GM18498 (cell line): ENCODE data around the gene GRIN3A.
"Not testable (repeated sequence)": the region's sequence is repeated elsewhere in the genome, so short reads cannot be mapped to it uniquely, and the experiment has no call there.

Experiments used
- ATAC-seq: cut with Tn5 transposase; IDR thresholded peaks from one replicate; pipeline ENCODE4 v1.9.1; 2021; ENCODE audit warnings: mild to moderate bottlenecking, moderate library complexity; ENCODE audit not compliant: unreplicated experiment

The GRIN3A gene

GRCh38 chr9:101585740-101586139 is 152.7 kb downstream of the GRIN3A start:
- no peak for ATAC-seq

- ATAC-seq: no peak
These were observed 155.9 kb downstream of the GRIN3A start for GRCh38 chr9:101582553-101582952.

DNA sequence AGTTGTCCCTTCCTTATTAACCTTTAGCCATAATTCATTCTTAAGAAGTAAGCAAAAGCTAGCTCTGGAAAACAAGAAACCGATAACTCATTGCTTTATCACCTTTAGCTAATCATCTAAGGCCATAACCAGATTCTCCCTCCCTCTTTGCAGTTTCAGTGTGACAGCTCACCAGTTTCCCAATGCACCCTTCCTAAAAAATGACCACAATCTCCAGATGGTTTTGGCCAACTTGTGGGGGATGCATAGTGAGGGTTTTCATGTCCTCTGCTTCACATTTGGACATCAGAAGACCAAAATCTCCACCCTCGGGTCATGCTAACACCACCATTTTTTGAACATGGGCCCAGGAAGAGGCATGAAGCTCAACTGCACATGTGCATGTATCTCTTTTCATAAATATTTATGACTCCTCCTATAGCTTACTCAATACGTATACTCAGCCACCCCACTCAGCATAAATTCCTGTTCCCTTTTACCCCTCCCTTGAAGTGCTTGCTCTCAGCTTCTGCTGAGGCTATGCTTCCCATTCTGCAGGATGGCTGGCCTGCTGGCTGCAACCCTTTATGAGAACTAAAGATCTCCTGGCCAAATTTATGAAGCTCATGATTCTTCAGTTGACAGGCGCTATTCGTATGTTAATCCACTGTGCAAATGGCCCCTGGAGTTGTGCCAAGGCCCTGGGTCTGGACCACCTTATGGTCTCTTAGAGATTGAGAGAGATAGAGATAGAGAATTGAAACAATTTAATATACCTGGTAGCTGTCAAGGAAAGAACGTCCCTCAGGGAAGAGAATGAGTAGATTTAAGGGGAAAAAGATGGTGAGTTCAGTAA is 158.5 kb downstream of the GRIN3A start:
- ATAC-seq: no peak

DNA sequence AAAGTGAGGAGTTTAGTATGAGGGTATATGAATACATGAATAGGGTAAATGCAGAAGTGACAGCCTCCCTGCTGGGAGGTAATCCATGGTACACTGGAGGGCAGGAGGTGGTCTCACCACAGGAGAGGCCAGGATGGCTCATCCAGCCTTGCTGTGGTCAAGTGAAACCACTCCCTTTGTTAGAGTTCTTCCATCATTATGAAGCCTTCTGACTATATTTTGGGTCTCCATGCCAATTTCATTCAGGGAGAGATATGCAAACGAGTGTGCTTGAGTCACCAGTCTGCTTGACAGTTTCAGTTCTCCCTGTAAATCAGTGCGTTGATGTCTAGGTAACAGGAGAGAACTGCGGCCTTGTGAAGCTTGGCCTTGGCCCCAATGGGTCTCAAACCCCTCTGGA is 160.1 kb downstream of the GRIN3A start:
- no peak for ATAC-seq

DNA sequence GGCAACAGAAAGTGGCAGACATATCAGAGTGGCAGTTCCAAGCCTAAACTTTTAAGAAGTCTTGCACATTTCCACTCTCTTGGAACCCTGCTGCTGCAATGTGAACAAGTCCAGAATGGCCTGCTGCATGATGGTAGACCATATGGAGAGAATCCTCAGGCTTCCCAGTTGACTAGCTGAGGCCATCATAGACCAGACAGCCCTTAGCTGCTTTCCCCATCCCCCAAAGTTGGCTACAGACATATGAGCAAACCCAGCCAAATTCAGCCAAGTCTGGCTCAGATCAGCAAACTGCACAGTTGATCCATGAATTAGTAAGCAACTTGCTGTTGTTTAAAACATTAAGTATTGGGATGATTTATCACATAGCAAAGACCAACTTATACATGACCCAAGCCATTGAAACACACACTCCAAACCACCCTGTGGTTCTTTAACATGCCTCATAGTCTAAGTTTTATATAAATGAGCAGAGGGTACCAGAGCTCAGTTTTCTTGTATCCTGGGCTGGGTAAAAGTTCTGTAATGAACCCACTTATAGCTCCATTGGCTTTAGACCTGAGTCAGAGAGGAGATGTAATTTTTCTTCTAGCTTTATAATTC is 163.6 kb downstream of the GRIN3A start:
- no peak for ATAC-seq

DNA sequence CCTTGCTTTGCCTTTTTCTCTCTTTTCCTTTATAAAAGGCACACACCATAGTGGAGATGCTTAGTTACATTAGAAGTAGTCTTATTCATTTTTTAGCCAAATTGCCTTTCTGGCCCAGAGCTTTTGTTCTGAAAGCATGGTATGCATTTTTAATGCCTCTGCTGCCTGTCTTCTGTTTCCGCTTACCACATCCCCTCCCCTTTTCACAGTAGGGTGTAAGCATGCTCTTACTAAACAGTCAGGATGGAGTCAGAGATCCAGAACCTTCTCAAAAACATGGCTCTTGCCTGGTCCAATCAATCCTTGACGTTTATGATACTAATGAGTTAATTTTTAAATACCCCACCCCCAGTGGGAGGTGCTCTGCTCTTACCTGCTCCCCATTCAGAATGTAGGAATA is 166.1 kb downstream of the GRIN3A start:
- no peak for ATAC-seq

- no peak for ATAC-seq
These were observed 167.3 kb downstream of the GRIN3A start for GRCh38 chr9:101571114-101571513.

DNA sequence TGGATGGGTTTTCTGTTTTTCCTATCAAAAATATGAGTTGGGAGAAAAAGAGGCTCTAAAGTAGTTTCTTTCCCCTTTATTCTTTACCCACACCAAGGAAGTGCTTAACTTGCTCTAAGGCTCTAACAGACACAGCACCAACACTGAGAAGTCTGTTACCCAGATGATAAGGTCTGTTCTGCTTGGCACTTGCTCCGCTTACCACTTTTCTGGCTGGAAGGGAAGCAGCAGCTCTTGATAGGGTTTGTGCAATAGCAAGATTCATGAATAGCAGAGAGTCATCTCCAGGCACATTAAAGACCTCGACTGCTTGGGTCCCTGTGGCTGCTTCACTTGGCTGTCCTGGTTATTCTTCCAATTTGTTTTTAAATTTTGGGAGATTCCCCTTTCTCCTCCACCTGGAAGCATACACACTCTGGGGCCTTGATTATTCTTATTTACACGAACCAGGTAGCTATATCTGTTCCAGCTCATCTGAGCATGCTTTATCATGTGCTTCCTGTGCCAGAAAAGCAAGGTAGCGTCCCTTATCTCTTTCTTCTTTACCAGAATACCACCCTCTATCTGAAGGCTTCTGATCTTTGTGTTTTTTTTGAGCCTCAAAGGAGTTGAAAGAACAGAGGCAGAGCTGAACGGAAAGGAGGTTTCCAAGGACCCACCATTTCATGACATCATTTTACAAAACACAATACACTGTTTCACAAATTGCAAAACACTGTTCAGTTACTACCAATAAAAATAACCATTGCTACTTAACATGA is 168.5 kb downstream of the GRIN3A start:
- ATAC-seq: no peak

DNA sequence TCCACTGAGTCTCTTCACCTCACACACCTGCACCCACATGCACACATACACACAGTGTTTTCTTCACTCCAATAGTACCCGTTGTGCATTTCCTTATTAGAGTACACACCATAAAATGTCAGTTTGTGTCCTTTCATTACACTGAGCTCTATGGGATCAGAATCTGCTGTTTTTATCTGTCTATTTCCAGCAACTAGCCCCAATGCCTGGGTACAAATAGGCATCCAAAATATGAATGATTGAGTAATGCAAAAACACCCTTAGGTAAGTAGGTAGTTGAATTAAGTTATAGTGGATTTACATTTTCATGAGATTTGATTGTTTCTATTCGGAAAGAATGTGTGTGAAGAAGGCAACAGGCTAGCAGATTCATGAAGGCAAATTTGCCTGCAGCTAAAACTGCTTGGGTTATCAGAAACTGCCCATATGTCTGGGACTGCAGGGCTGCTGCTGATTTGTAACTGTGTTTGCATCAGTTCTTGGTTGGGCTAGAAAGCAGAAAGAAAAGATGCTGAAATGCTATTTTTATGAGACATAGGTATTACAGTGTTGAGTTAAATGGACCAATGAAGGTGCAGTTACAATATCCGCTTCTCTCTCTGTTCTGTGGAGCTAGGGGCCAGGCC is 170.6 kb downstream of the GRIN3A start:
- ATAC-seq: no peak

GRCh38 chr9:101566904-101567724 is 171.3 kb downstream of the GRIN3A start:
- peak; percentile 66 for ATAC-seq

DNA sequence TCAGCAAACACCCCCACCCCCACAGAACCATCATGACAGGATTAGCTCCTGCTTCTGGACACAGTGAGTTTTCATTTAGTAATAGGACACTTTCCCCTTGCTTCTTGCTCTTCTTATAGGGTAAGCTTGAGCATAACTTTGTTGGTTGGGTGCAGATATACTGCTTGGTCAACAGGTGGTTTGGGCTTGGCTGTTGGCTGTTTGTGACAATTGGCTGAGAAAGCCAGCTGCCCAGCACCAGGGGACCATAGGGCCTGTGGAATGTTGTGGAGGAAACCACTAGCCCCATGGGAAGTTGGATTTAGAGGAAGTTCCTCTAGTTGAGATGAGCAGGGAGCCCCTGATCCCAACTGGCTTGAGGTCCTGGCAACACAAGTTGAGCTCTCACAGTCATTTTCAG is 174.2 kb downstream of the GRIN3A start:
- no peak for ATAC-seq

- no peak for ATAC-seq
These were observed 175.5 kb downstream of the GRIN3A start for GRCh38 chr9:101562966-101563365.

DNA sequence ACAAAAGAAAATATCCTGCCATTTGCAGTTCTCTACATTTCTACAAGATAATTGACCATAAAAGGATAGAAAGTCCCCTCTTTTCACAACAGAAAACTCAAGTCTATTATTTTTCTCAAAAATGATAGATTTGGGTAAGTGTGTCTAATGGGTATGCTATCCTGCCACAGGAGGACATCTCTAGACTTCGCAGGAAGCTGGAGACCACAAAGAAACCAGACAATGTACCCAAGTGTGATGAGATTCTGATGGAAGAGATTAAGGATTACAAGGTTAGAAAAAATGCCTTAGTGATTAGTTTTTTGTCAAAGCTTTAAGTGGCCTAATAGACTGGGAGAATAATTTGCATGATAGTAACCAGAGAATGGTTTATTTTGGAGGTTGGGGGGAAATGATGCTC is 176.7 kb downstream of the GRIN3A start:
- no peak for ATAC-seq

- ATAC-seq: not testable (repeated sequence)
These were observed 188.9 kb downstream of the GRIN3A start for GRCh38 chr9:101549472-101550098.

GRCh38 chr9:101543098-101543735 is 195.2 kb downstream of the GRIN3A start:
- ATAC-seq: no peak

- ATAC-seq: no peak
These were observed 198.4 kb downstream of the GRIN3A start for GRCh38 chr9:101540069-101540468.

DNA sequence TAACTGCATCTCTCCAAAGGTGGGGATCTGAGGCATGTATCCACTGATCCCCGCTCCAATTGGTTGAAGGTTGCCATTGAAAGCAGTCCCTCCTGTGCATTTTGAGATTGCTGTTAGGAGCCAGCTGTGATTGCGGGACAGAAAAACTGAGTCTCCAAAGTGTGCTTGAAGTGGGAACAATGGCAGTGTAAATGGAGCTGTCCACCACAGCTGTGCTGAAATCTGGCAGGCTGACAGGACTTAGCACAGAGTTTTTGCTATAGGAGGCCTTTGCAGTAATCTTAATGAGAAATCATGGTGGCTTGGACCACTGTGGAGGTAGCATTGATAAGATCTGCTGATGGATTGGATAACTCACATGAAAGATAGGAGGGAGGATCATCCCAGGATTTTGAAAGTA is 201.5 kb downstream of the GRIN3A start:
- ATAC-seq: no peak

DNA sequence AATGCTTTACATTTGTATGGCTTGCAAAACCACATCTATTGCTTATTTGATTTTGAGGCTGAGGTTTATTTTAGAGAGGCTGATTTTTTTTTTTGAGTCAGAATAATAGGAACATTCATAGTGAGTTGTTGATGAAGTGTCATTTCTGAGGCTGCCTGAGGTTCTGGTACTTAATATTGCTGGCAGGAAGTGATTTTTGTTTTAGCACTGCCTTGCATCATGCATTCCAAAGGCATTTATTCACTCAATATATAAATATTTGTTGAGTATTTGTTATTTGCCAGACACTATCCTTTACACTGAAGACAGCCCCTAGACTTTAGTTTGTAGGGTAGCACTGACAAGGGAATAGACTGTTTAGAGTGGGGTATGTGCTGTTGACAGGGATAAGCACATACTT is 202.1 kb downstream of the GRIN3A start:
- no peak for ATAC-seq

GRCh38 chr9:101533334-101534204 is 204.9 kb downstream of the GRIN3A start, which contains the start of gene RNF20:
Gene RNF20, plus strand, starts transcription at chr9:101533853. Its CDS starts 1,571 bp downstream, at chr9:101535424.
- ATAC-seq: peak; percentile 98
